ENCODE data around the gene TROAP.
"Not testable (repeated sequence)": the region's sequence is repeated elsewhere in the genome, so short reads cannot be mapped to it uniquely, and the experiment has no call there.

TROAP gene, protein sequence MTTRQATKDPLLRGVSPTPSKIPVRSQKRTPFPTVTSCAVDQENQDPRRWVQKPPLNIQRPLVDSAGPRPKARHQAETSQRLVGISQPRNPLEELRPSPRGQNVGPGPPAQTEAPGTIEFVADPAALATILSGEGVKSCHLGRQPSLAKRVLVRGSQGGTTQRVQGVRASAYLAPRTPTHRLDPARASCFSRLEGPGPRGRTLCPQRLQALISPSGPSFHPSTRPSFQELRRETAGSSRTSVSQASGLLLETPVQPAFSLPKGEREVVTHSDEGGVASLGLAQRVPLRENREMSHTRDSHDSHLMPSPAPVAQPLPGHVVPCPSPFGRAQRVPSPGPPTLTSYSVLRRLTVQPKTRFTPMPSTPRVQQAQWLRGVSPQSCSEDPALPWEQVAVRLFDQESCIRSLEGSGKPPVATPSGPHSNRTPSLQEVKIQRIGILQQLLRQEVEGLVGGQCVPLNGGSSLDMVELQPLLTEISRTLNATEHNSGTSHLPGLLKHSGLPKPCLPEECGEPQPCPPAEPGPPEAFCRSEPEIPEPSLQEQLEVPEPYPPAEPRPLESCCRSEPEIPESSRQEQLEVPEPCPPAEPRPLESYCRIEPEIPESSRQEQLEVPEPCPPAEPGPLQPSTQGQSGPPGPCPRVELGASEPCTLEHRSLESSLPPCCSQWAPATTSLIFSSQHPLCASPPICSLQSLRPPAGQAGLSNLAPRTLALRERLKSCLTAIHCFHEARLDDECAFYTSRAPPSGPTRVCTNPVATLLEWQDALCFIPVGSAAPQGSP

DNA sequence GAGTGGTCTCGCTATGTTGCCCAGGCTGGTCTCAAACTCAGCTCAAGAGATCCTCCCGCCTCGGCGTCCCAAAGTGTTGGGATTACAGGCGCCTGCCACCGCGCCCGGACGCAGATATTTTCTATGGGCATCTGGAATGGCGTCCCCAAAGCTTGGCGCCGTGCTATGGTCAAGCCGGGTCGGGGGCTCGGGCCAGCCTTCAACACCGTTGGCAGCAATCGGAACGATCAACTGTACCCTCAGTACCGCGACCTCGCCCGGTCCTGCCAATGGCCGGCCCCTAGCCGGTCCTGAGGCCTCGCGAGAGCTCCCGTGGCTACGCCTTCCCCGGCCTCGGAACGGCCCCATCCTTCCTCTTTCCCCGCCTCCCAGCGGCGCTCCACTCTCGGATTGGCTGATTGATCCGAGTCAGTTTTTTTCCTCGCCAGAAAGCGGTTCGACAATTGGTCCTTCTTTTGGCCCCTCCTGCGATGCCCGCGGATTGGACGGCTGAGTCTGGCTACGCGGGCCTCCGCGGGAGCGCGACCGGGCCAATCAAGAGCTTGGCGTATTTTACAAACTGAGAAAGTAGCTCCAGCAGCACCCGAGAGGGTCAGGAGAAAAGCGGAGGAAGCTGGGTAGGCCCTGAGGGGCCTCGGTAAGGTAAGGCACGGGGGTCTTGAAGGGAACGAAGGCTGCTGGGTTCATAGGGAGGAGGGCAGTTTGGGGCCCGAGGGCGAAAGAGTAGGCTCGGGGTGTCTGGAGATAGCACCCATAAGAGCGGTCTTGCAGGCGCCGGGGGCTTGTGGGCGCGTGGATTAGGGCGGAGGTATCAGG is at the start of gene TROAP:
Gene TROAP (plus strand): TSS at position 548 of the 816 bp plus-strand sequence. CDS start 354 bp downstream, outside the sequence.
- peak; percentile 88 for DNase-seq

DNA sequence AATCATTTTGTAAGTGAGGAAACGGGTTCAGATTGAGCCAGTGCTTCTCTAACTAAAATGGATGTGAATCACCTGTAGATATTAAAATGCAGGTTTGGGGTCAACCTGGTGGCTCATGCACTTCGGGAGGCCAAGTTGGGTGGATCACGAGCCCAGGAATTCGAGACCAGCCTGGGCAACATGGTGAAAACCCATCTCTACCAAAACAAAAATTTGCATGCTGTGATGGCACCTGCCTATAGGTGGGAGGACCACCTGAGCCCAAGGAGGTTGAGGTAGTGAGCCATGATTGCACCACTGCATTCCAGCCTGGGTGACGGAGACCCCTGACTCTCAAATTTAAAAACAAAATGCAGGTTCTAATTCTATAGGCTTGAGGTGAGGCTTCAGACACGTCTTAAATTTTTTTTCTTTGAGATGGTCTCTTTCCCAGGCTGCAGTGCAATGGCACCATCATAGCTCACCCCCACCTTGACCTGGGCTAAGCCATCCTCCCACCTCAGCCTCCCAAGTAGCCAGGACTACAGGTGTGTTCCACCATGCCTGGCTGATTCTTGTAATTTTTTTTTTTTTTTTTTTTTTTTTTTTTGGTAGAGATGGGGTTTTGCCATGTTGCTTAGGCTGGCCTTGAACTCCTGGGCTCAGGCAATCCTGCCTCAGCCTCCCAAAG is 49.2 kb upstream of the TROAP start:
- no peak for DNase-seq

DNA sequence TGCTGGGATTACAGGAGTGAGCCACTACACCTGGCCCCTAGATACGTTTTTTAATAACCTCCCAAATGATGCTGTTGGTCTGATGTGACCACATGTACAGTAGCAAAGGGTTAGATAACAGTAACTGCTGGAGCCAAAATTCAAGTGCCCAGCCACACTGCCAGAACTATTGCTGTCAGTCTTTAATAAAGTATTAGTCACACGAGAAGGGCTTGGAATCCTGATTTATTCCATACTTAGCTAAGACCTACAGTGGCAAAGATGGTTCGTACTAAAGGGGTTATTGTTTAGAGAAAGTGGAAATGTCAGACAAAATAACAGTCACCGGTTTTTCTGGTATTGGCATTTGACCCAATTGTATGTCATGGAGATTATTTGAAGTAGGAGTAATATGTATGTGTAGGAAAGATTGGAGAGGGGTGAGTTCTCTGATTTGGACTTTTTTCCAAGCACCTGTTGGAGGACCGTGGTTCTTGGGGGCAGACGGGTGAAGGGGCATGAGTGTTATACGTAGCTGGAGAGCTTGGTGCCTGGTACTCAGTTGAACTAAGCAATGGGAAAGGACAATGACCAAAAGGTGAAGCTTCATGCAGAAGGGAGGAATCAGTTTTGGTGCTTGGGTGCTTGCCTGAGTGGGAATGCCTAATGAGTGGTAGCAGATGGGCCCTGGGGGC is 48.5 kb upstream of the TROAP start:
- no peak for DNase-seq

DNA sequence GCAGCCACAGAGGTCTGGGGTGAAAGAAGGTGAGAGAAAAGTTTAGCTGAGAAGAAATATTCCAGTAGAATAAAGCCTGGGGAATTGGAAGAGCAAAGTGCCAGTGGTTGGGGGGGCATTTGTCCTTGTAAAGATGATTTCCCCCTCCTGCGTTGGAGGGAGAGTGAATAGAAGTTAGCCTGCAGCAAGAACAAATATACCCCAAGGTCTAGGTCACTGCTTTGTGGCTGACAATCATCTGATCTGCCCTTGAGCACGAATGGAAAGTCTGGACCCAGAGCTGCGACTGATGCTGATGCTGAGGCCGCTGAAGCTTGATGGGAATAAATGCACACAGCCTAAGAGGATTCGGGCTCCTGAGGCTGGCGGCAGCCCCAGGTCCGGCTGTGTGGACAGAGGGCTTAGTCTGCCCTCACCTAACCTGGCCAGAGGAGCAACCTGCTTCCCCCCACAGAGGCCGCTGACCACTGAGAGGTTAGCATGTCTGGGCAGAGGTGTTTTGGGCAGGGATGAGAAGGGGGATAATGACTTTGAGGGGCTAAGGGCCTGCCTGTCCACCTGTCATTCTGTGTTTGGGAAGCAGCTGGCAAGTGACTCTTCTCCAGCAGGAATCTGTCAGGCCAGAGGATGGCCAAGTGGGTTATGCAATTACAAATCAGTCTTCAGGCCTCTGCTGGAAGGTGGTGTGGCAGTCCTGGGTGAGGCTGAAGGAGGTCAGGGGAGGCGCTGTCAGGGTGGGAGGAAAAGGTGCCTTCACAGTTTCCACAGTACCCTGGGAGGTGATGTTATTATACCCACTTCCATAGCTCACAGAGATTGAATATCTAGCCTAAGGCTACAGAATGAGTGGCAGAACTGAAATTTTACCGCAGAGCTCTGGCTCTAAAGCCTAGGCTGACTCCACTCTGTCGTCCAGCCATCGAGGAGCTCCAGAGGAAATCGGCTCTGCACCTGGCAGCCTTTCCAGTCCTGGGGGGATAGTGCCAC is 46.5 kb upstream of the TROAP start:
- DNase-seq, result no peak

DNA sequence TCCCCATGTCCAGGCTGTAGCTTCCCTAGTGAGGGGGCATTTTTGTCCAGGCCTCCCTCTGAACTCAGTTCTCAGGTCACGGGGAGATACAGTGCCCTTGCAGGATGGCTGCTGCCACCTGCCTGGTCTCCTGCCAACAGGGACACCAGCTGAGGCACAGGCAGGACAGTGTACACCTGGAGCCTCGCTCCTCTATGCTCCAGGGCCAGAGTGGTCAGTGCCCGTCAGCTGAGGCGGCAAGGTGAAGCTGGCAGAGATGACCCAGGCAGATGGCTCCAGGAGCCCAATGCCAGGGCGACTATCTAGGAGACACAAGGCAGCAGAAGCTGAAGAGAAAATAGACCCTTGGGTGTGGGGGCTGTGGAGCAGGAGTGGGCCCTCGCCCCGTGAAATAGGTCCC is 45.6 kb upstream of the TROAP start:
- no peak for DNase-seq

DNA sequence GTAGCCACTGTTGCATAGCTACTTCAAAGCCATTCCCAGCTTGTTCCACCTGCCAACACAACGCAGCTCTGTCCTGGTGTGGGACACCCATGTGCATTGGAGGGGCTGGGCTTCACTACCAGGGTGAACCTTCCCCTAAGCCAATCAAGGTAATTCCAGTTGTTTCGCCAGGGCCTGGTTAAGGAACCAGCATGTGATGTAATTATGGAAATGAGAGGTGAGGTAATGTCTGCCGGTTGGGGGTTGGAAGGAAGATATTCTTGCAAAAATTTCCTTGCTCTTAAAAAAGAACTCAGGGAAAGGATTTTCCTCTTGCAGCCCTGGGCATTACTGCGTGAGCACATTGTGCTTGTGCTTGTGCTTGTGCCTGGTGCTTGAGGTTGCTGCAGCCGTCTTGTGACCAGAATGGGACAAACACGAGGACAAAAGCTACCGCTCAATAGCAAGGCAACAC is 43.3 kb upstream of the TROAP start:
- DNase-seq, result no peak

DNA sequence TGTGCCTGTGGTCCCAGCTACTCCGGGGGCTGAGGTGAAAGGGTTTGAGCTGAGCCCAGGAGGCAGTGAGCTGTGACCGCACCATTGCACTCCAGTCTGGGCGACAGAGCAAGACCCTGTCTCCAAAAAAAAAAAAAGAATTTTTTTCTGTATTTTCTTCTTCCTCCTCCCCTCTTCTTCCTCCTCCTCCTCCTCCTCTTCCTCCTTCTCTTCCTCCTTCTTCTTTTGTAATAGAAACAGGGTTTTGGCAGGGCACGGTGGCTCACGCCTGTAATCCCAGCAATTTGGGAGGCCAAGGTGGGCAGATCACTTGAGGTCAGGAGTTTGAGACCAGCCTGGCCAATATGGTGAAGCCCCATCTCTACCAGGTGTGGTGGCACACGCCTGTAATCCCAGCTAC is 42.5 kb upstream of the TROAP start:
- DNase-seq, result not testable (repeated sequence)

DNA sequence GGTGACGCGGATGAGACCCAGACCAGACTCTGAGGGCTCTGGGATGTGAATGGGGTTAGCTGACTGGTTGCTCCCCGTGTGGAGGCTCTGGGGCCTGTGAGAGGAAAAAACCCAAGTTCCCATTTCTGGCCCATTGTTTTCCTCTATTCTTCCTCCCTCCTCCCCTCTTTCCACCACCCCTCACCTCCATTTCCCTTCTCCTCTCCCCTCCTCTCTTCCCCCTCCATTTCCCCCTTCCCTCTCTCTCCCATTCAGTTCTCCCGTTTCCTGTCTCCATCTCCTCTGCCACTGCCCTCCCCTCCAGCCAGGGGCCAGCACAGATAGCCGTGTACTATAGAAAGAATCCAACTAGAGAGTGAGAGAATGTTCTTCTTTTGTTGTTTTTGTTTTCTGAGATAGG is 40.8 kb upstream of the TROAP start:
- no peak for DNase-seq

DNA sequence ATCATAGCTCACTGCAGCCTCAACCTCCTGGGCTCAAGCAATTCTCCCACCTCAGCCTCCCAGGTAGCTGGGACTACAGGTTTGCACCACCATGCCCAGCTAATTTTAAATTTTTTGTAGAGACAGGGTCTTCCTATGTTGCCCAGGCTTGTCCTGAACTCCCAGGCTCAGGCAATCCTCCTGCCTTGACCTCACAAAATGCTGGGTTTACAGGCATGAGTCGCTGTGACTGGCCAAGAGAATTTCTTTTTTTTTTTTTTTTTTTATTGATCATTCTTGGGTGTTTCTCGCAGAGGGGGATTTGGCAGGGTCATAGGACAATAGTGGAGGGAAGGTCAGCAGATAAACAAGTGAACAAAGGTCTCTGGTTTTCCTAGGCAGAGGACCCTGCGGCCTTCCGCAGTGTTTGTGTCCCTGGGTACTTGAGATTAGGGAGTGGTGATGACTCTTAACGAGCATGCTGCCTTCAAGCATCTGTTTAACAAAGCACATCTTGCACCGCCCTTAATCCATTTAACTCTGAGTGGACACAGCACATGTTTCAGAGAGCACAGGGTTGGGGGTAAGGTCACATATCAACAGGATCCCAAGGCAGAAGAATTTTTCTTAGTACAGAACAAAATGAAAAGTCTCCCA is 40.2 kb upstream of the TROAP start:
- not testable (repeated sequence) for DNase-seq

DNA sequence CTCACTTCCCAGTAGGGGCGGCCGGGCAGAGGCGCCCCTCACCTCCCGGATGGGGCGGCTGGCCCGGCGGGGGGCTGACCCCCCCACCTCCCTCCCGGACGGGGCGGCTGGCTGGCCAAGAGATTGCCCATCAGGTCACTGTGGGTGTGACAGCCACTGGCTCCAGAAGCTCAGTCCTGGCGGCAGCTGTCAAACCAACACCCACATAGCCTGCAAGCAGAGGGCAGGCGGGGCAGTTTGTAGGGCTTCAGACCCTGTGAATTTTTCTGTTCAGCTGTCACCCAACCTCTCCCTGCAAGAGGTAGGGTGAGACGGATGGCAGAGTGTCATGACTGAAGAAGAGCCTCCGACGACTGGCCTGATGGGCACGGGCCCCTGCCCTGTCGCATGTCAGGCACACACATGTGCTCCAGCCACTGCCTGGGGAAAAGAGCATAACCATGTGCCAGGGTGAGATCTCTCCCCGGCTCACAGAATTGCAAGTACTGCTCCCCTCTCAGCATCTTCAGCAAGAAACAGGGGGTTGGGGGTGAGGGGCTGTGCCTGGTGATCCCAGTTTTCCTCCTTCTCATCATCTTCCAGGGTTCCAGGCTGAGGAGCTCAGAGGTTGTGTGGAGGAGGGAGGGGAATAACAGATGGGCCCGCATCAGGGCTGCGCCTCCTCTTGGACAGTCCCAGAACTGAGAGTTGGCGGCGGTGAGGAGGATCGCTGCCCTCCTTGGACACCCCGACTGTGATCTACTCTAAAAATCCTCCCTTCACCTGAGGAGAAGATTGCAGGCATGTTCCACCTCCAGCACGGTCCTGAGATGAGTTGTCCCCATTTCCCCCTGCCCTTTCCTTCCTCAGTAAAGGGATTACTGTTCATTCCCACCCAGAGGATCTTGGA is 39.3 kb upstream of the TROAP start:
- DNase-seq, result no peak

DNA sequence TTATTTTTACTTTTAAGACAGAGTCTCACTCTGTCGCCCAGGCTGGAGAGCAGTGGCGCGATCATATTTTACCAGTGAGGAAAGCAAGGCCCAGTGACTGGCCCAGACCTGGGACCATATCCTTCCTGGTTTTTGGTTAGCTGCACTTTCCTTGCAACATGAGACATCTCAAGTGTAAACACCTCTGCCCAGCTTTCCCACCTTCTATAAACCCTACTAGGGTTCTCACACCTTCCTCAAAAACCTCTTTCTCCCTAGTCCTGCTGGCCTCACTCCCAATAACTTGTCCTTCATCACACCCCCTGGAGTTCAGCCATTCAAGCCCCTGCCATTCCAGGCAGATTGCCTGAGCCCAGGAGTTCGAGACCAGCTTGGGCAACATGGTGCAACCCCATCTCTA is 38.4 kb upstream of the TROAP start:
- DNase-seq, result no peak

DNA sequence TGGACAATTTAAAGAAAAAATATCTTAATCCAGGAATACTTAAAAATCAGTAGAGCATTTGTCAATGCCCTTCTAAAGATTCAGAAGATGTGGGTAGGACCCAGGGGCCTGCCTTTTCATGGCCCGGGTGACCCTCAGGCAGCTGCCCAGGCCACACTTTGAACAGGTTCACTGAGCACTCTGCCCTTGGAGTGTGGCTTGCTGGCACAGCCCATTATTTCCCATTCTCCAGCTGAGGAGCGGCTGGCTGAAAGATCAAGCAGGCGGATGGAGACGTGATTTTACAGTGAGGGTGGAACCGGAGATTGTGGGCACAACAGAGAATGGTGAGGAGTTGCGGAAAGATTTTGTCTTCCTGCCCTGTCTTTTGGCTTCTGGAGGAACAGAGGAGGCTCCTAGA is 35.2 kb upstream of the TROAP start:
- no peak for DNase-seq

DNA sequence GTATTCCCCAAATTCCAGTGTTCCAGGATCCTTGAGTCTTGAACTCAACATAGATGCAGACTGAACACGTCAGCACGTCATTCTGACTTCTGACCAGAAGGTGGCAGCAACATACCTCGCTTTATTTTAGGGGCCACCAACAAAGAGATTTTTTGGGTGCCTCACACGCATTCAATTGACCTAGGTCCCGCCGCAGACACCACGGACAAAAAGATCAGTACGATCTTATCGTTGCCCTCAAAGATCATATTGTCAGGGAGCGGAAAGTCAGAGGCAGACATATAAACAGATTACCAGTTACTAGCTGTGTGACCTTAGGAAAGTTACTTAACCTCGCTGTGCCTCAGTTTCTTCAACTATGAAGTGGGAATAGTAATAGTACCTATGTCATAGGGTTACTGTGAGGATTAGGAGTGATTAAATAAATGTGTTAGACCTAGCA is 34.6 kb upstream of the TROAP start:
- no peak for DNase-seq

DNA sequence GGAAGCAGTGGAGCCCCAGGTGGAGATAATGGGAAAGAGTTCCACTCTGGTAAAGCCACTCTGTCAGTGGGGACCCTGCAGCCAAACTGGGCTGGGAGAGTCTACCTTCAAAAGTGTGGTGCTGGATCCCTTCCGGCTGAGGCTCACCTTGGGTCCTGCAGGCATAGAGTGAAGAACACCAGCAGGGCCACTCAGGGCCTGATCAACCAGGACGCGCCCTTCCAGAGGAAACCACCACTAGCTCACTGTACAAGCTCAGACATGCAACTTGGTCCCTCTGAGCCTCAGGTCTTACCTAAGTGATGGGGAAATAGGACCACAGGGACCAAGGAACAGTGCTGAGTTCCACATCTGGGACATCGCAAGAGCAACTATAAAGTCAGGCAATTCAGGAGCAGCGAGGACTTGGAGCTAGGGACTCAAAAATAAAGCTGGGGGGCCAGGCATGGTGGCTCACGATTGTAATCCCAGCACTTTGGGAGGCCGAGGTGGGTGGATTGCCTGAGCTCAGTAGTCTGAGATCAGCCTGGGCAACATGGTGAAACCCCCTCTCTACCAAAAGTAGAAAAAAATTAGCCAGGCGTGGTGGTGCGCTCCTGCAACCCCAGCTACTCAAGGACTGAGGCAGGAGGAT is 34.0 kb upstream of the TROAP start:
- DNase-seq, result no peak

DNA sequence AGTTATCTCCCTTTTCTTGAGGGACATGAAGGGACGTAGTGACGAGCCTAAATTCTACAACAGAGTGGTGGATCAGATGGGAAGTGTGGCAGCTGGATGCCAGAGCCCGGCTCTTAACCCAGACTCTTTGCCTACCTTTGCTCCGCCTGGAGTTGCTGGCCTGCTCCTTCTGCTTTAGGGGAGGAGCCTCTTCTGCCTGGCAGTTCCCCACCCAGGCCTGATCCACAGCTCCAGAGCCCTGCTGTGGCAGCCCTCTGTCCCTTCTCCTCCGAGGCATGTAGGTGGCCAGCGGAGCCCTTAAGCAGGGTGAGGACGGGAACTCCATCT is 30.4 kb upstream of the TROAP start:
- no peak for DNase-seq

DNA sequence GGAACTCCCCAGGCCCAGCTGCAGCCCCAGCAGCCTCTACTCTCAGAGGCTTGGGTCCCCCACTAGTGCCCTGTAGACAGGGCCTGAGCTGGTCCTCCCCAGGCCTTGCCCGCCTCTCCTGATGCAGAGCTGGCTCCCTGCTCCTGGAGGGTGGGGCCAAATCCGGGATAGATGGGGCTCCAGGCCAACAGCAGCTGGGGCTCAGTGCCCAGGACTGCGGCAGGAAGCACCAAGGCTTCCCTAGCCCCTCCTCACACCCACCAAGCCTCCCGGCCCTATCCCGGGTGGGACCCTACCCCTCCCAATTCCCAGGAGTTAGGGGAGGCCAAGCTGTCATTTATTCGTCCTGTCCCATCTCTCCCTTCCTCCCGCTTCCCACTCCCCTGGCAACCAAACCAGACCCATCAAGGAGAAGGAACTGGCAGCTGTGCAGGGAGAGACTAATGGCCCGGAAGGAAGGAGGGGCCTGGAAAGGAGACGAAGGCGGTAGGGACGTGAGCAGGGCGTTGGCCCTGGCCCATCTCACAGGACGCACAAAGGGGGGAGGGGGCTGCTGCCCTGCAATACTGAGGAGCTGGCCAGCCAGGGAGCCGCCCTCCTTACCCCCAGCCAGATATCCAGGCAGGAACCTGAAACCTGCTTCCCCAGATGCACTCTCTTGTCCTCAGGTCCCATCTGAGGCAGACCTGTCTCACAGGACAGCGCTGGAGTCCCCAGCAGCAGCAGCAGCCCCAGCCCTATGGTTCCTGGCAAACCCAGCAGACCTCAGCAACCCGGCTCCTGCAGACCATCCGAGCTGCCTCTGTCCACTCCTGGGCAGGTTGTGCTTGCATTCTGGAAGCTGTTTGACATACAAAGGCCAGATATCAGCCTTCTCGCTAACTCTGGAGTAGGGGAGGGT is 29.7 kb upstream of the TROAP start:
- no peak for DNase-seq

DNA sequence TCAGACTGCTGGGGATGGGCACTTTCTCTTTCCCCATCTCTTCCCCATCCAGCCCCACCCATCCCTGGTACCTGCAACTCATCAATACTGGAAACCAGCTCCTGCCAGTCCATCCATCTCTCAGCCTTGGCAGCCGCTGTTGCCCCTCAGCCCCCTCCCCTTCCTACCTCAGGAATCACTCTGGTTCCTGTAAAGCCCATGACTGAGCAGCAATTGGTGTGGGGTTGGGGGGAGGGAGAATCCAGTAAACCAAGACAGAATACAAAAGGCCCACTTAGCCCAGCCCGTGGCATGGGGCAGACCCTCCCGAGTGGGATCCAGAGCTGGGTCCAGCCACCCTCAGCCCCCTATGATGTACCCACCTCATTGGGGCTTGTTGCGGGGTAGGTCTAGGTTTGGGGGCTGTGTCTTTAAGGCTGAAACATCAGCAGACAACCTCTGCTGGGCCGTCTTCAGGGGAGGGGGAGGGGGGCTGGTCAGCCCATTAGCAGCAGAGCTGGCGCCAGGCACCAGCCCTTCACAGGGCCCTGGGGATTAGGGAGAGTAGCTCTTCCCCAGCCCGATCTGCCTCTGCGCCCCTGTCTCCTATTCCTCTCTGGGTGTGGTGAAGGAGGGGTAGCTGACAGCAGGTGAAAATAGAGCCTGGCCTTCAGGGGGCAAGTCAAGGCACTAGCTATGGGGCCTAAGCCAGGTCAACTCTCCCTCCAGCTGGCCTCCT is 28.8 kb upstream of the TROAP start:
- DNase-seq, result no peak

Data from NCI-H1105 (cell line).